Measurements from ENCODE around the gene ZACN. TPM values are rescaled to one million over a fixed set of nuclear protein-coding genes. Genes with fewer than 3 reads are reported as not detected.

The ZACN gene
- polyA plus RNA-seq, 1 donor from 2014 or later, result not detected

- peaks cover 7% of the 10 kb centered on the region for H3K36me3 ChIP-seq (ENCODE audit: insufficient read depth, low read length)
- H4K20me1 ChIP-seq (ENCODE audit: insufficient read depth), result no peaks in the 10 kb centered on the region
- H3K9ac ChIP-seq (ENCODE audit: low read length), result no peak overlapping the region
- H2AFZ ChIP-seq (ENCODE audit: low read depth, low read length), result no peak overlapping the region
- no peak overlapping the region for H3K27ac ChIP-seq (ENCODE audit: low read length)
- H3F3A ChIP-seq (ENCODE audit: insufficient read depth, low read length, poor library complexity, severe bottlenecking), result no peaks in the 10 kb centered on the region
- H3K79me2 ChIP-seq (replicated peaks; ENCODE audit: insufficient read depth, low read length), result no peaks in the 10 kb centered on the region
- H3K4me3 ChIP-seq (ENCODE audit: low read length), result no peak overlapping the region
- H3K27me3 ChIP-seq (ENCODE audit: insufficient read depth, low read depth, low read length), result no peaks in the 10 kb centered on the region
- H3K9me3 ChIP-seq (ENCODE audit: low read length), result no peaks in the 10 kb centered on the region
- H3K4me2 ChIP-seq (ENCODE audit: low read length), result no peak overlapping the region
- TF ChIP-seq POLR2AphosphoS5 (IDR thresholded peaks at IDR 0.05) (no peak), TAF1 (IDR thresholded peaks at IDR 0.05; ENCODE audit: low read depth) (no peak), MXI1 (conservative IDR thresholded peaks at IDR 0.05; ENCODE audit: poor library complexity, severe bottlenecking) (no peak), SMC3 (conservative IDR thresholded peaks at IDR 0.05; ENCODE audit: poor library complexity) (no peak), EZH2 (IDR thresholded peaks at IDR 0.05; ENCODE audit: borderline replicate concordance, insufficient read depth, low read length, poor library complexity, severe bottlenecking) (no peak), CTCF (IDR thresholded peaks at IDR 0.05; ENCODE audit: poor library complexity, severe bottlenecking) (no peak), EP300 (conservative IDR thresholded peaks at IDR 0.05; ENCODE audit: poor library complexity, severe bottlenecking) (no peak), REST (IDR thresholded peaks at IDR 0.05; ENCODE audit: borderline replicate concordance) (no peak), RAD21 (conservative IDR thresholded peaks at IDR 0.05) (no peak)
- H3K9me2 ChIP-seq (ENCODE audit: insufficient read depth, low read length), result no peaks in the 10 kb centered on the region
These were observed 8.5 kb downstream of the ZACN start for GRCh38 chr17:76087531-76087930.

- no peaks in the 10 kb centered on the region for H3K79me2 ChIP-seq (replicated peaks; ENCODE audit: insufficient read depth, low read length)
- H3K4me3 ChIP-seq (ENCODE audit: low read length), result no peak overlapping the region
- H3K9me2 ChIP-seq (ENCODE audit: insufficient read depth, low read length), result no peaks in the 10 kb centered on the region
- no peaks in the 10 kb centered on the region for H3K27me3 ChIP-seq (ENCODE audit: insufficient read depth, low read depth, low read length)
- H3K9ac ChIP-seq (ENCODE audit: low read length), result no peak overlapping the region
- H4K20me1 ChIP-seq (ENCODE audit: insufficient read depth), result no peaks in the 10 kb centered on the region
- TF ChIP-seq POLR2AphosphoS5 (IDR thresholded peaks at IDR 0.05) (no peak), EP300 (conservative IDR thresholded peaks at IDR 0.05; ENCODE audit: poor library complexity, severe bottlenecking) (no peak), MXI1 (conservative IDR thresholded peaks at IDR 0.05; ENCODE audit: poor library complexity, severe bottlenecking) (no peak), RAD21 (conservative IDR thresholded peaks at IDR 0.05) (no peak), CTCF (IDR thresholded peaks at IDR 0.05; ENCODE audit: poor library complexity, severe bottlenecking) (no peak), EZH2 (IDR thresholded peaks at IDR 0.05; ENCODE audit: borderline replicate concordance, insufficient read depth, low read length, poor library complexity, severe bottlenecking) (no peak), TAF1 (IDR thresholded peaks at IDR 0.05; ENCODE audit: low read depth) (no peak), SMC3 (conservative IDR thresholded peaks at IDR 0.05; ENCODE audit: poor library complexity) (no peak), REST (IDR thresholded peaks at IDR 0.05; ENCODE audit: borderline replicate concordance) (no peak)
- H2AFZ ChIP-seq (ENCODE audit: low read depth, low read length), result no peak overlapping the region
- no peaks in the 10 kb centered on the region for H3F3A ChIP-seq (ENCODE audit: insufficient read depth, low read length, poor library complexity, severe bottlenecking)
- no peak overlapping the region for H3K4me2 ChIP-seq (ENCODE audit: low read length)
- H3K9me3 ChIP-seq (ENCODE audit: low read length), result no peaks in the 10 kb centered on the region
- no peak overlapping the region for H3K27ac ChIP-seq (ENCODE audit: low read length)
- peaks cover 7% of the 10 kb centered on the region for H3K36me3 ChIP-seq (ENCODE audit: insufficient read depth, low read length)
These were observed 9.3 kb downstream of the ZACN start for GRCh38 chr17:76088041-76088867.

Measured in neural cell (in vitro differentiated cells).